HG02610 (cell line): ENCODE results near the gene MACO1.
"Not testable (repeated sequence)": the region's sequence is repeated elsewhere in the genome, so short reads cannot be mapped to it uniquely, and the experiment has no call there.

ENCODE experiments used
- ATAC-seq: cut with Tn5 transposase; IDR thresholded peaks from one replicate; pipeline ENCODE4 v1.9.1; 2021; ENCODE audit warnings: mild to moderate bottlenecking, moderate library complexity; ENCODE audit not compliant: unreplicated experiment

Gene MACO1

DNA sequence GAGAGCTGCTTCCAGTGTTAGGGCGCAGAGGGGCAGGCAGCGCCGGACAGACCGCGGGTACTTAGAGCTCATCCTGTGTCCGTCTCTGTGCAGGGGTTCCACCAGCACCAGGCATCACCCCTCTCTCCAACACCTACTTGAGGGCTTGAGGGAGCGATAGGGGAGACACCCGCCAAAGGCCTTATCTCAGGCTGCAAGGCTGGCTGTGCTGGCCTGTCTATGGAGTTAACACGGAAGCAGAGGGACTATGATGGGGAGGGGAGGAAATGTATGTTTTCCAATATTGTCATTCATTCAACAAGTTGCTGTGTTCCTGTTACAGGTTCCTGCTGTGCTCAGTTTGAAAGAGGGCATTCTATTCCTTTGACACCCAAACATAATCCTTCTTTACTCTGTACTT lies 10.0 kb upstream of the MACO1 start, which contains the start of gene RHCE:
Gene RHCE (minus strand): TSS at position 111 of the 400 bp plus-strand sequence. CDS start 39 bp downstream, at position 72.
- ATAC-seq, result not testable (repeated sequence)

DNA sequence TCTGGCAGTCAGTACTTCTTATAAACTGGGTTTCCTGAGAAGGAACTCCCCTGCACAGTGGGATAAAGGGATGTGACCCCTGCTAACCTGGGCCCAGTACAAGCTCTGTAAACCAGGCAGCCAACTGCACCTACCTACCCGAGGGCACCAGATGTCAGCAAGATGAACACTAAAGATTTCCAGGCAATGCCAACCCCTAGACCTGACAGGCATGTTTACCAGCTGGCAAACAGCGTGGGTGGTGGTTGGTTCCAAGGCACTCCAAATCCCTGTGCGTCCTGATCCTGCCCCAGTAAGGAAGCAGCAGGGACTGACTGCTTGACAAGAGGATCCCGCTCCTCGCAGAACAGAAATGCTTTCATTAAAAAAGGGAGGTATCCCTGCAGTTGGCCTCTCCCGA lies 7.5 kb upstream of the MACO1 start:
- ATAC-seq, result not testable (repeated sequence)

DNA sequence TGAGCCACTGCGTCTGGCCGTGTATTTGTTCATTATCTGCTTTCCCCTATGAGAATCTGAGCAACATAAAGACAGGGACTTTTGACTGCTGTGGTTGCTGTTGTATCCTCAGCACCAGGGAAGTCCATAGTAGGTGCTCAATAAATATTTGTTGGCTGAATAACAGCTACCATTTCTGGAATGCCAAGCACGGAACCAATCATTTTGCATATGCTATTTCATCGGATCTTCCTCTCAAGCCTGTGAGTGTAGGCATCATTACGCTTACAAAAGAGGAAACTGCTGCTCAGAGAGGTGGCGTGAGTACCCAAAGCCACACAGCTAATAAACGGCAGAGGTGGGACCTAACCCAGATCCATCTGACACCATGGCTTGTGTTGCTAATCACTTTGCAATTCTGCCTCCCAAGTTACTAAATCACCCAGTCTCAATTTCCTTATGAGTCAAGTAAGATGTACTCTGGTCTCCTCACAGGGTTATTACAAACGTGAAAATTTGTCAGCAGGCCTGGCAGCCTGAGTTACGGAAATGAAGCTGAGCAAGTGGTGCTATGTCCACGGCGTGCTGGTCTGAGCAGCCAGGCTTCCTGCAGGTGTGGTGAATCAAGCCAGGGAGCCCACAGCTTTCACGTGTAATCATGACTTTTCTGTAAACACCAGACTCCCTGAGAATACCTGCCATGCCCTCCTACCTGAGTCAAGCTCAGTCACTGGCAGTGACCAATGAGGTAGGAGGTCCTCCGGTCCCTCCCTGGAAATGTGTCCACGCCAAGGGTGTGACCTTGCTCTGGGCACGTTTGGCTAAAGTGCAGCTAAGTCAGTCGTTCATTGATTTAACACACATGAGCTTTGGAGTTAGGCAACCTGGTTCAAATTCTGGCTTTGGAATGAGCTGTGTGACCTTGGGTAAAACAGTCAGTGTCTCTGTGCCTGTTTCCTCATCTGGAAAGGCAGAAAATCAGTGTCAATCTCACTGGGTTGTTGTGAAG lies 5.3 kb upstream of the MACO1 start:
- ATAC-seq, result no peak

DNA sequence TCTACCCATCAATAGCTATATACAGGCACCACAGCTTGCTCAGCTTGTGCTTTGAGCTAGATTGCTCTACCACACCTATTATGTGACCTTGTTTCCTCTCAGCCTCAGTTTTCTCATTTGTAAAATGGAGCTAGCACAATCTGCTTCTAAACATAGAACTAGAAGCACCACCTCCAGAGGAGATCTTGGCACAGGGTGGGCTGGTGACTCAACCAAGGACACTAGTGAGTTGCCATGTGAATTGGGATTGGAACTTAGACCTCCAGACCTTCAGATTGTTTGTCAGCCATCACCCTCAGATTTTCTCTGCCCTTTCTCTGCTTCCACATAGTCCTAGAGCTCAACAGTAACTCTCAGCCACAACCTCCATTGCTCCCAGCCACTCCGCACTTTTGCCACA lies 3.0 kb upstream of the MACO1 start:
- ATAC-seq, result no peak

DNA sequence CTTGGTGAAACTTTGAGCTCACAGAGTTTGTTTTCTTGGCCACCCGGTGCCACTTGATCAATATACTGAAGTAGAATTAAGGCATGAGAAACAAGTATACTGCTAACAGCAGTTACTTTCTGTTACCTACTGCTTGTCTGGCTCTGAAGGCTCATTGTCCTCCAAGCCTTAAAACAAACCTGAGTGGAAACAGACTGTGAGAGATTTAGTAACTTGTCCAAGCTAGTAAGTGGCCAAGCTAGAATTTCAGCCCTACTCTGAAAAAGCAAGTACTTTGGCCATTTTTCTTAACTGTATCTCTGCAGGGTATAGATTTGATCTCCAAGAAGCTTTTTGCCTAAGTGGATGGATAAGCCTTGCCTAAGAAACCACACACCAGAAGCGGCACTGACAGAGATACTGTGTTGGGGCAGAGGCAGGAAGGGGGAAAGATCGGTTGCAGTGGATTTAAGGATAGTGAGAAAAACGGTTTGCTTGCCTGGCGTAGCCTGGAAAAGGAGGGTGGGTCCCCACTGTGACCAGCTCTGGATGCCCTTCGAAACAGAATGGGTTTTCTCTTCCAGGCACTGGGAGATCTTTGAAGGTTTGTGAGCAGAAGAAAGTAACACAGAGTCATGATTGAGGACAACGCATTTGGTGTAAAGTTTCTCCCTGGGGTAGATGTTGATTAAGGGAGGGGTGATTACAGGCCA lies 2.1 kb upstream of the MACO1 start:
- no peak for ATAC-seq

DNA sequence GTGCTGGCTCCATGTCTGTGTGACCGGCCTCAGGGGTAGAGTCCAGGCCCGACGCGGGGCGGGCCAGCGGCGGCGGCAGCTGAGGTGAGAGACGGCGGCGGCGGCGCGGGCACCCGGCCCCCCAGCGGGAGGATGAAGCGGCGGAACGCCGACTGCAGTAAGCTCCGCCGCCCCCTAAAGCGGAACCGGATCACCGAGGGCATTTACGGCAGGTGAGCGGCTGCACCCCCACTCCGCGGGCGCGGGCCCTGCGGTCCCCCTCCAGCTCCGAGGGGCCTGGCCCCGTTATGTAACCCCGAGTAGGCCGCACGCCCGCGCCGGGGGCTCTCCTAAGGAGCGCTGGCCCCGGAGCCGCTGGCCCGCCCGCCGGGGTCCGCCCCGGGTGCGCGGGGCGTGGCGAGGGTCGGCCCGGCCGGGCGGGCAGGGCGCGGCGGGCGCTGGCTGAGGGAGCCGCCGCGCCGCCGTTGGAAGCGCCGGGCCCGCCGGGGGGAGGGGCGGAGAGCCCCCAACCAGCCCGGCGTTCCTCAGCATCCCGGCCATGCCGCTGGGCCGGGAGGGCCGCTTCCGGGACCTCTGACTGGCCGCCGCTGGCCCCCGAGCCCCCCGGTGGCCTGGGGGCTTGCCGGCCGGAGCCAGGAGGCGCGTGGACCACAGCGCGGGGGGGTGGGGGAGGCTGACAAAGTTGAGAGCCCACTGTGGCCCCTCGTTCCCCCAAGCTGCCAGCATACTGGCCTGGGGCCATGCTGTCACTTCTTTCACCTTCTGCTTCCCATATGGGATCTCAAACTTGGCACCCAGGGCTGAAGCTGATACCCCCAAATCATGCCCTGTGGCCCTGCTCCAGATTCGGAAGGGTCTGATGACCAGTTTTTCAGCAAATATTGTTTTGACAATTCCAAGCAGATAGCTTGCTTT lies 527 bp downstream of the MACO1 start:
- ATAC-seq, result peak; percentile 2

DNA sequence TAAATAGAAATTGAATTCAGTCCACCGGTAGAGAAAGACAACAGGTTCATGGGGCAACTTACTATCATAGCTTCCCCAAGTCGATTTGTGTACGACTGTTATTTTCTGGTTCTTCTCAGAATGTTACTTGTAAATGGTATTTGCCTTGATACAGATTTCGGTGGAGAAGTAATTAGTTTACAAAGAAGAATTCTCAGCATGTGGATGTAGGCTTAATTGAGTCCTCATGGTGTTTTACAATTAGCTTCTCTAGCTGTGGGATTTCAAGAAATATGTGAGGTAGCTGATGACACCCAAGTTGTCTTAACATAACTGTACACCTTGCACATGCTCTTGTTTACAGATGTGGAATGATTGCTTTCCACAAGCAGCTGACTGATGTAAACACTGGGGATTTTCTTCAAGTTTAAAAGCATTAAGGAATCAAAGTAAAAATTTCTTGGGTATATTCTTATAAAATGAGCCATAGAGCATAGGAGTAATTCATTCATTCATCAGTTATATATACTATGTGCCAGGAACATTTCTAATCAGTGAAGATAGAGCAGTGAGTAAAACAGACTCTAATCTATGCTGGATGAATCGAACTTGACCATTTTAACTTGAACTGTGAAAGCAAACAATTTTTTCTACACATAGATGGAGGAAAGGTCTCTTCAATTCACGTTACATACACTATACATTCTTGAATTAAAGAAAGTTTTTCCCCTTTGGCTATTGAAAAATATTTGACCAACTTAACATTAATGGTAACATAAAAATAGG lies 1.4 kb downstream of the MACO1 start:
- no peak for ATAC-seq

DNA sequence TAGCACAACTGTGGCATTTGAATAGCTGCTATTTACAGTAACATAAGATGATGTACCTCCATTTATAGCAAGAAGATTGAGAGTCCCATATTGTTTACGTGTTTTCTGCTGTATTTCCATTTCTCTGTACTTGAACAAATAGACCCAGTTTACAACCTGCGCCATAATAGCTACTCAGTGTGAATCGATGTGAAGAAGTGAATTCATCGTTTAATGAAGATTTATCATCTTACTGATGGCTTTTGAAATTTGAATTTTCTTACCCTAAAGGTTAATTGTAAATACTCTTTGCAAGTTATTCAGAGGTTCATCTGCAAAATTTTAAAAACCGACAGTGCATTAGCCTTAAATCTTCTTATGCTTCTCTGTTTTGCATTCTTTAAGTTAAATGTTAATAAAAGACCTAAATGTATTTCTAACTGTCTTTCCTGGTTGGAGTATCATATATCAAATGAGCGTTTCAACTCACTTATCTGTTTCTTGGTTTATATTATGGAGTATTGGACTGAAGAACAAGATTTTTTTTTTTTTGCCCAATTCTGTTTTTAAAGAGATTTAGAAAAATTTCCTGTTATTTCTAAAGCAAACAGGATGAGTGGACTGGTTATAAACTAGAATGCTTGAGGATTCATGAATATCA lies 2.2 kb downstream of the MACO1 start:
- no peak for ATAC-seq

DNA sequence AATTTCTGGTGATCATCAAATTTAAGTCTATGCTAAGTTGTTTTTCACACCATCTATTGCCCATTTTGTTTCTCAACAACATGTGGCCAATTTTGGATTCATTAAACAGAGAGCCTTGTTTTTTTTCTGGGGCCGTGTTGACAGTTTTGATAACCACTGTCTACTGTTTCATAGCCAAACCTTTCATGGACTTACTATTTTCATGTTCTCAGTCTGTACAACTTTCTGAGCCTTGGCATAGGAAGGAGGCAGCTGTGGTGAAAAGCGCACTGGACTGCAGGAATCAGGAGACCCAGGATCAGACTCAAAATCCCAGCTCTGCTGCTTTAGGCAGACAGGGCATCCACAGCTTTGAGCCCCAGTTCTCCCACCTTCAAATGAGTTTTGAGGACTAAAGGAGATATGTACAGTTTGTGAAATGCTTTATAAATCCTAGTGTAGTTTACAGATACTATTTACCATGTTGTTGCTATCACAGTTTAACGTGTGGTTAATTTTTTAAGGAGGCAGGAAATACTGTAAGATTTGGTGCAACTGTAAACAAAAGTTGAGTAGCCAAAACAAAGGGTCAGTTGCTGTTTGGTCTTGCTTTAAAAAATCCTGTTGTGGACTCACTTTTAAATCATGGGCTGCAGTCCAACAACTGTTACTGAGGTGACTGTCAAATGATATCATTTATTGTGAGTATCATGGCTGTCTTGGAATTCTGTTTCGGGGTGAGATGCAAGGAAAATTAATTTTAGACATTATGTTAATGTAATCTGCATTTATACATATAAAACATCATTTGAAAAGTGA lies 2.9 kb downstream of the MACO1 start:
- ATAC-seq, result no peak

DNA sequence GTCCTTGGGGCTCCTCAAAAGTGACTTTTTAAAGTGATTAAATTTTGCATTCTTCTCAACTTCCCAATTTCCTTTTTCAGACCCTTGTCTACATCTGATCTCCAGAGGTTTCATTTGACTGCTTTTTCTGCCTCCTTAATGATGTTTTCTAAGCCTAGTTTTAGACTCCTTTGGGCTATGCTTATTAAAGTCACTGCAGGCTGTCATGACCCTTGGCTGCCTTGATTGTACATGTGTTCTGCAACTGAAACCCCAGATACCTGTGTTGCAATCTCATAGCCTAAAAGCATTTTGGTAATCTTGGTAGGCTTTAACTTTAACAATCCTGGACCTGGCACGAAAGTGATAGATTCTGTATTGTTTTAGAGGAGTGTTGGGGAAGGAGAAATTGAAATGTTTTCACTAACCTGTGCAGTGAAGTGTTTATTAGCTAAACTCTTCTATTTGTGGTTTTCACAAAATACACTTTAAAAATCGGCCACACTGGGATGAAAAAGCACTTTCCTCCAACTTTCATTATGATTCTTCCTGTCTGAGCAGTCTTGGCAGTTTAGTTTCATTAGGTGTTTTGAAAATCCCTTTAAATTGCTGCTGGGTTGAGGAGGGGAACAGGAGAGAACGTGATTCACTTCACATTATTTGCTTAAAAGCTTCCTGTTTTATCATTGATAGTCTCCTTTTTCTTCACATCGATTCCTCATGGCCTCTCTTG lies 4.9 kb downstream of the MACO1 start:
- ATAC-seq, result no peak

DNA sequence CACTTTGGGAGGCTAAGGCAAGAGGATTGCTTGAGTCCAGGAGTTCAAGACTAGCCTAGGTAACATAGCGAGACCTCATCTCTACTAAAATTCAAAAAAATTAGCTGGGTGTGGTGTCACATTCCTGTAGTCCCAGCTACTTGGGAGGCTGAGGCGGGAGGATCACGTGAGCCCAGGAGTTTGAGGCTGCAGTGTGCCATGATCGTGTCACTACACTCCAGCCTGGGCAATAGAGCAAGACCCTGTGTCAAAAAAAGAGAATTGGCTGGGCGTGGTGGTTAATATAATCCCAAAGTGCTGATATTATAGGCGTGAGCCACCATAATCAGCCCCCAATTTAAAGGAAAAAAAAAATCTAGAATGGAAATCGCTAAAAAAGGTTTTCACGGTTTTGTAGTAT lies 7.0 kb downstream of the MACO1 start:
- no peak for ATAC-seq

DNA sequence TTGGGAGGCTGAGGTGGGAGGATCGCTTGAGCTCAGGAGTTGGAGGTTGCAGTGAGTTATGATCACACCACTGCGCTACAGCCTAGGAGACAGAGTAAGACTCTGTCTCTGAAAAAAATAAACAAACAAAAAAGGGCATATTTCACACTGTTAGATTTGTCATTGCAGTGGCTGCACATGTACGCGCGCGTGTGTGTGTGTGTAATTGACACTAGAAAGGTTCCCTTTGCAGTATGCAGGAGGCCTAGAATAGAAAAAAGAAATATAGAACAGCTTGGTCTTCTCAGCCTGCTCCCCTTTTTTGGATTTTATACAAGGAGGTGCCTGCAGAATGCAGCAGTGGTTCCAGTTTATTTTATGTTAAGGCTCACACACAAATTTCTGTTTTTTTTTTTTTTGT lies 8.6 kb downstream of the MACO1 start:
- ATAC-seq, result no peak

DNA sequence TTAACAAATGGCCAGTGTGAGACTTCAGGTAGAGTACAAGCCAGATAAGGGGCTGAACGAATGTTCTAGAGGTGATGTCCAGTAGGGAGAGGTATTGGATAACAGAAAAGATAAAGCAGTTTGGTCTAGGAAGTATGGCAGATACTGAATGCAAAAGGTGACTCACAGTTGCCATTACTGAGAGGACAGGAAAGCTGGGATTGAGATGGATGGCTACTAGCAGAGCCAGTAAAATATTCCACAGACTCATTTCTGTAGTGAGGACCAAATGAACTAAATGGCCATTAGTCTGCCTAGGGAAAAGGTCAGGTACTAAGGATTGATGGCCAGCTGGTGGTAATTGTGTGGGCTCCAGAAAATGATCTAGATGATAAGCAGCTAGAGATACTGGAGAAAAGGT lies 11.5 kb downstream of the MACO1 start:
- no peak for ATAC-seq

DNA sequence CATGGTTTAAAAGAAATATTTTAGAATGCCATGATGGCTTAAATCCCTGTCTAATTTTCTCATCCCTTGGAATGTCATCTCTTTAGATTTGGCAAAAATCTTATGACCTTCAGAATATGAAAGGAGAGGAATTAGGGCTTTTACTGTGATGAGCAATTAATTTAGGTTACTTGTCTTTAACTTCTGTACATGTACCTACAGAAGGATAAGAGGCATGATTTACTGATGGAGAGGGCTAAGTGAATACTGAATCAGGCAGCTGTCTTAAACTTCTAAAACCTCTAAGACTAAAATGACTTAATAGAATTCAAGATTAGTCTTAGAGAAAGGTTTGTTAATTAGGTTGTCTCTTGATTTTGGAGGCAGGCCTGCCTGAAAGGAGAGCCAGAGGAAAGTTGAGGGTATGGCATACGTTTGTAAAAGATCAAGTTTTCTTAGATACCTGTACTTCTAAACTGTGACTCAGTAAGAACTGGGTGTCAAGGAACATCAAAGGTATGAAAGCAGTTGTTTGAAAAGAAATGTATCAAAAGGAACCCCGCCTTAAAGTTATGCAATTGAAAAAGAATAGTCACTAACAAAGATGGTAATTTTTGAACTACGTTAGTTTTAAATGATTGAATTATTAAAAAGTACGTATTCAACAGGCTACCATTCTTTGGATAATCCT lies 12.5 kb downstream of the MACO1 start:
- ATAC-seq, result no peak

DNA sequence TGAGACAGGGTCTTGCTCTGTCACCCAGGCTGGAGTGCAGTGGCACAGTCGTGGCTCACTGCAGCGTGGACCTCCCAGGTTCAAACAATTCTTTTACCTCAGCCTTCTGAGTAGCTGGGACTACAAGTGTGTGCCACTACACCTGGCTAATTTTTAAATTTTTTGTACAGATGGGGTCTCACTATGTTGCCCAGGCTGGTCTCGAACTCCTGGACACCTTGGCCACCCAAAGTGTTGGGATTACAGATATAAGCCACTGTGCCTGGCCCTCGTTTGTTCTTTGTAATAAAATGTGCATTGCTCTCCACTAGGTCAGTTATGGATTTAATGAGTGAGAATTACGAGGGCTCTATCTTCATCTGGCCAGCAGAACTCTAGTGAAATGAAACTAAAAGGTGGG lies 13.9 kb downstream of the MACO1 start:
- not testable (repeated sequence) for ATAC-seq

DNA sequence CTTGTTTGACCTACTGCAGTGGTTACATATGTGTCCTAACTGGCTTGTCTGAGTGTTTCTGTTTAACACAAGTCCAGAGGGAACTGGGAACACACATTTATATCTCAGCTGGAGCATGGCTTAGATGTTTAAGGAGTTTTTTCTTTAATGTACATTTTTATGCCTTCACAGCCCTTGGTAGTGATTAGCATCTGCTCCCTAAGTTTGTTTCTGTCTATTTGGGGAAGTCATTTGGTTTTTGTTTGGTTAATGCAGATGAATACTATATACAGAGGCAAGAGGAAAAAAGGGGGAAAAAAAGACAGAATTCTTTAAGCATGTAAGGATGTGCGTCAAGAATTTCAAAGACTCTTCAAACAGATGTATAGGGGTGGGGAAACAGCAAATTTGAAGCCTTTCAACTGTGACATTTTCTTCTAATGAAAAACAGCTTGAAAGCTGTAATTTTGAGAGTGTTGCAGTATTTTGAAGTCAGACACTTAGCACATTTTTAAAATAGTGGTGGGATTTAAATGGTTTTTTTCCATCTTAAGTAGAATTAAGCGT lies 15.4 kb downstream of the MACO1 start:
- no peak for ATAC-seq

DNA sequence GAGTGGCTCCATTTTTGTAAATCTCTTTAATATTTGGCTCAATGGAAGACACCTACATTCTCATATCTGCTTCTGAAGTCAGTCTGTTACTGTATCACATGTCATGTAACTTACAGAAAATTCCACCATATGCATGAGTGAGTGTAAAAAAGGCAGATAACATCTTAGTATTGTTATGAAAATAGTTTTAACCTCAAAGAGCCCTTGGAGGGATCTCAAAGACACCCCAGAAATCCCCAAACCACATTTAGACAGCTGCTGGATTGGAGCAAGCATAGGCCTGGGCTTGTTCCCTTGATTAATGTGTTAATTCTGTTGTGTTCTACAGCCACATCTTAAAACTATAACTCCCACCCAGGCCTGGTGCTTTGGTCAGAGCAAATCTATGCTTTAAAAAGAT lies 16.9 kb downstream of the MACO1 start:
- peak; percentile 87 for ATAC-seq
